CD4-positive, alpha-beta T cell treated with Interleukin-4 for 4 hours (primary cell): ENCODE measurements around the gene CDH13.
A peak's percentile ranks its signal among the peaks of the same experiment; 100 is the strongest.

ENCODE experiments used
- DNase-seq: peaks from one replicate; pipeline ENCODE4 v3.0.0-alpha.2; 2020

CDH13 gene

GRCh38 chr16:83742124-83742899, 1115.5 kb downstream of the CDH13 start:
- no peak for DNase-seq

GRCh38 chr16:83743241-83743640, 1116.5 kb downstream of the CDH13 start:
- no peak for DNase-seq

GRCh38 chr16:83743720-83744119, 1117.0 kb downstream of the CDH13 start:
- no peak for DNase-seq

- peak; percentile 11 for DNase-seq
Observed at GRCh38 chr16:83744441-83744981, 1117.7 kb downstream of the CDH13 start.

- no peak for DNase-seq
Observed at GRCh38 chr16:83746611-83747010, 1119.8 kb downstream of the CDH13 start.

- DNase-seq: no peak
Observed at GRCh38 chr16:83747936-83748335, 1121.2 kb downstream of the CDH13 start.

GRCh38 chr16:83755391-83755790, 1128.6 kb downstream of the CDH13 start:
- no peak for DNase-seq

GRCh38 chr16:83762141-83762991, 1135.6 kb downstream of the CDH13 start:
- no peak for DNase-seq

GRCh38 chr16:83762992-83763358, 1136.2 kb downstream of the CDH13 start:
- DNase-seq: no peak

GRCh38 chr16:83768986-83769385, 1142.2 kb downstream of the CDH13 start:
- DNase-seq: no peak

GRCh38 chr16:83769397-83770008, 1142.7 kb downstream of the CDH13 start:
- no peak for DNase-seq

GRCh38 chr16:83771306-83771942, 1144.7 kb downstream of the CDH13 start:
- DNase-seq: no peak

GRCh38 chr16:83772806-83773205, 1146.0 kb downstream of the CDH13 start:
- DNase-seq: no peak

- no peak for DNase-seq
Observed at GRCh38 chr16:83774066-83774465, 1147.3 kb downstream of the CDH13 start.

GRCh38 chr16:83776944-83777343, 1150.2 kb downstream of the CDH13 start:
- no peak for DNase-seq

- DNase-seq: no peak
Observed at GRCh38 chr16:83779886-83780285, 1153.1 kb downstream of the CDH13 start.

GRCh38 chr16:83785455-83785854, 1158.7 kb downstream of the CDH13 start:
- DNase-seq: no peak

GRCh38 chr16:83789642-83790401, 1163.1 kb downstream of the CDH13 start:
- no peak for DNase-seq

- no peak for DNase-seq
Observed at GRCh38 chr16:83791916-83792315, 1165.1 kb downstream of the CDH13 start.

GRCh38 chr16:83792391-83792790, 1165.6 kb downstream of the CDH13 start:
- no peak for DNase-seq

GRCh38 chr16:83793179-83793578, 1166.4 kb downstream of the CDH13 start:
- DNase-seq: no peak
